Retinal pigment epithelial cell (primary cell): ENCODE measurements around the gene EIF3B.
"Not testable (repeated sequence)": the region's sequence is repeated elsewhere in the genome, so short reads cannot be mapped to it uniquely, and the experiment has no call there.

Experiments used
- DNase-seq: peaks from one replicate; pipeline ENCODE4 v3.0.0-alpha.2; 2010; ENCODE audit warnings: low read depth
- H3K4me3 ChIP-seq: 2 replicates; pipeline ENCODE4 v1.5.1; 2011; ENCODE audit warnings: mild to moderate bottlenecking, low read length, control low read depth, moderate library complexity
- TF ChIP-seq, protein P1 (sequence below): conservative IDR thresholded peaks from 2 replicates; pipeline ENCODE4 v1.5.1; 2011; ENCODE audit warnings: low read depth, low read length, control low read depth, inconsistent platforms

EIF3B gene

DNA sequence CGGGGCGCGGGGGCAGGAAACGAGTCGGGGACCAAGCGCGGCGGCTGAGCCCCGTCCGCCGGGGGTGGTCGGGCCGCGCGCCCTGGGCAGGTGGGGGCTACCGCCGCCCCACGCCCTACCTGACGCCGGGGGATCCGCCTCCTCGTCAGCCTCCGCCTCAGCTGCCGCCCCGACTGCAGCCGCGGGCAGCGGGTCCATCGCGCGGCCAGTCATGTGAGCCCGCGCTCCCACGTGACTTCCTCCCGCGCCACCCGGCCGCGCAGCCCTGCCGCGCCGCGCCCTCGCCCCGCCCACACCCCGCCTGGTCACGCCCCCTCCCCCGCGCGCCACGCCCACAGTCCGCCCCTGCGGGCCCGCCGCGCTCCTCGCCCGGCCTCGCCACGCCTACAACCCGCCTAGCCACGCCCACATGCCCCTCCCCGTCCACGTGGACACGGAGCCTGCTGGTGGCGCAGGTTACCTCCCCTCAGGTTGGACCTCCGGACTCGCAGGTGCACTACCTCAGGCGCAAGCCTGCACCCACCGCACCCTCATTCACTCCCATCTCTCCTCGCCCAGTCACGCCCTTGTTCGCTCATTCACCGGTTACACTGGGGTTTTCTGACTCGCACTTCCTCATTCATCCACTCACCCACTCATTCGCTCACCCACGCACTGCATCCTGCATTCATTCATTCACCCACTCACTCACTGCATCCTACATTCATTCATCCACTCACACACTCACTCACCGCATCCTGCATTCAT, 40.2 kb upstream of the EIF3B start, which contains the start of gene SNX8:
Gene SNX8 (minus strand): TSS at position 233 of the 747 bp plus-strand sequence. CDS start 20 bp downstream, at position 213.
- TF ChIP-seq, protein P1, sequence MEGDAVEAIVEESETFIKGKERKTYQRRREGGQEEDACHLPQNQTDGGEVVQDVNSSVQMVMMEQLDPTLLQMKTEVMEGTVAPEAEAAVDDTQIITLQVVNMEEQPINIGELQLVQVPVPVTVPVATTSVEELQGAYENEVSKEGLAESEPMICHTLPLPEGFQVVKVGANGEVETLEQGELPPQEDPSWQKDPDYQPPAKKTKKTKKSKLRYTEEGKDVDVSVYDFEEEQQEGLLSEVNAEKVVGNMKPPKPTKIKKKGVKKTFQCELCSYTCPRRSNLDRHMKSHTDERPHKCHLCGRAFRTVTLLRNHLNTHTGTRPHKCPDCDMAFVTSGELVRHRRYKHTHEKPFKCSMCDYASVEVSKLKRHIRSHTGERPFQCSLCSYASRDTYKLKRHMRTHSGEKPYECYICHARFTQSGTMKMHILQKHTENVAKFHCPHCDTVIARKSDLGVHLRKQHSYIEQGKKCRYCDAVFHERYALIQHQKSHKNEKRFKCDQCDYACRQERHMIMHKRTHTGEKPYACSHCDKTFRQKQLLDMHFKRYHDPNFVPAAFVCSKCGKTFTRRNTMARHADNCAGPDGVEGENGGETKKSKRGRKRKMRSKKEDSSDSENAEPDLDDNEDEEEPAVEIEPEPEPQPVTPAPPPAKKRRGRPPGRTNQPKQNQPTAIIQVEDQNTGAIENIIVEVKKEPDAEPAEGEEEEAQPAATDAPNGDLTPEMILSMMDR = no peak
- DNase-seq = peak; percentile 27
- H3K4me3 ChIP-seq = peak within 1 kb of the TSS; percentile 80

DNA sequence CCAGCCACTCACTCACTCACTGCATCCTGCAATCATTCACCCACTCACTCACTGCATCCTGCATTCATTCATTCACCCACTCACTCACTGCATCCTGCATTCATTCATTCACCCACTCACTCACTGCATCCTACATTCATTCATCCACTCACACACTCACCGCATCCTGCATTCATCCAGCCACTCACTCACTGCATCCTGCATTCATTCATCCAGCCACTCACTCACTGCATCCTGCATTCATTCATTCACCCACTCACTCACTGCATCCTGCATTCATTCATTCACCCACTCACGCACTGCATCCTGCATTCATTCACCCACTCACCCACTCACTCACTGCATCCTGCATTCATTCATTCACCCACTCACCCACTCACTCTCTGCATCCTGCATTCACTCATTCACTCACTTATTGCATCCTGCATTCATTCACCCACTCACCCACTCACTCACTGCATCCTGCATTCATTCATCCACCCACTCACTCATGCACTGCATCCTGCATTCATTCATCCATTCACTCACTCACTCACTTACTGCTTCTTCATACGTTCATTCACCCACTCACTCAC, 39.6 kb upstream of the EIF3B start:
- H3K4me3 ChIP-seq = peak overlapping the region; percentile 54
- not testable (repeated sequence) for DNase-seq

DNA sequence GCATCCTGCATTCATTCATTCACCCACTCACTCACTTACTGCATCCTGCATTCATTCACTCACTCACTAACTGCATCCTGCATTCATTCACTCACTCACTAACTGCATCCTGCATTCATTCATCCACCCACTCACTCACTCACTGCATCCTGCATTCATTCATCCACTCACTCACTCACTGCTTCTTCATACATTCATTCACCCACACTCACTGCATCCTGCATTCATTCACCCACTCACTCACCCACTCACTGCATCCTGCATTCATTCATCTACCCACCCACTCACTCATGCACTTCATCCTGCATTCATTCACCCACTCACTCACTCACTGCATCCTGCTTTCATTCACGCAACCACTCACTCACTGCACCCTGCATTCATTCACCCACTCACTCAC, 38.8 kb upstream of the EIF3B start:
- H3K4me3 ChIP-seq = no peak overlapping the region
- DNase-seq = no peak
- TF ChIP-seq, protein P1 = no peak

DNA sequence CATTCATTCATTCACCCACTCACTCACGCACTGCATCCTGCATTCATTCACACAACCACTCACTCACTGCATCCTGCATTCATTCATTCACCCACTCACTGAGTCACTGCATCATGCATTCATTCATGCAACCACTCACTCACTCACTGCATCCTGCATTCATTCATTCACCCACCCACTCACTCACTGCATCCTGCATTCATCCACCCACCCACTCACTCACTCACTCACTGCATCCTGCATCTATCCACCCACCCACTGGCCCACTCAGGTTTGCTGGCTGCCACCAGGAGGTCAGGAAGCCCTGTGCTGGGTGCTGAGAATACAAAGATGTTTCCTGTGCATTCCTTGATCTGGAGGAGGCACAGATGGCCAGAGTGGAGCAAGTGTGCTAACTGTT, 38.0 kb upstream of the EIF3B start:
- TF ChIP-seq, protein P1 = no peak
- no peak for DNase-seq
- no peak overlapping the region for H3K4me3 ChIP-seq

DNA sequence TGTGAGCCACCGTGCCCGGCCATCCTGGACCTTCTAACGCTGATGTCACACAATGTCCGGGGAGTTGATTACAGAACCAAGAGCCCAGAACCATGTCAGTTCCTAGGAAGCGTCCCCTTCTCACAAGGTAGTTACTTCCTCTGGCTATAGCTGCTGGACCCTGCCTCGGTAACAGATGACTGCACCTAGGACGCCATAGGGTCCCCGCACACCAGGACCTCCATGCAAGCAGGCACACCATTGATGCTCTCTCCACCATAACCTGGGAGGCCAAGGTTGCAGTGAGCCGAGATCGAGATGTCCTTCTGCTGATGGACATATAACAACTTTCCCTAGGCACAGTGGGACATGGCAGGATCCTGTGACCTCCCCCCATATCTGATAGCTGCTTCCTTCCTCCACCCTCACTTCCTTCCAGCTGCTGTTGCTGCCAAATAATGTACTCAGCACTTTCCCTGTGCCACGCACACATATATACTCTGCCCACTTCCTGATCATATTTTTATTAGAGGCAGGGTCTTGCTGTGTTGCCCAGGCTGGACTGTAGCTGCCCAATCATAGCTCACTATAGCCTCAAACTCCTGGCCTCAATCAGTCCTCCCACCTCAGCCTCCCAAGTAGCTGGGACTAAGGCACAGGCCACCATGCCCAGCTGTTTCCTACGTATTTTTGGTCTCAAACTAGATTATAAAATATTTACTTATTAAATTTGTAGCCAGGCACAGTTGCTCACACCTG, 36.9 kb upstream of the EIF3B start:
- H3K4me3 ChIP-seq = no peak overlapping the region
- no peak for DNase-seq
- TF ChIP-seq, protein P1 = no peak

DNA sequence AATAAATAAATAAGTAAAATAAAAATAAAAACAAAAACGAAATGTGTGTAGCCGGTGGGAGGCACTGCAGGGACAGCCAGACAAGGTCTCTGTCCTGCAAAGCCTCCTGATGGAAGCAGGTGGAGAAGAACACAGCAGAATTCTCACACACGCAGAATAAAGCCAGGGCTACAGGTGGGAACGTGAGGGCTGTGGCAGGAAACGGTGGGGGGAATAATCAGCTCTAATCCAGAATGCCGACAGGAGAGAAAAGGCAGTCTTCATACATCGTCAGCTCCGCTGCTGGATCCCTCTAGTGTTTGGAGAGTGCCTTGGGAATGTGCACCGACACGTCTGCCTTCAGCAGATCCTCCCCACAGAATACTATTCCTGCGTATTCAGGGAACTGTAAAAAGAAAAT, 33.6 kb upstream of the EIF3B start:
- DNase-seq = no peak
- H3K4me3 ChIP-seq = no peak overlapping the region

DNA sequence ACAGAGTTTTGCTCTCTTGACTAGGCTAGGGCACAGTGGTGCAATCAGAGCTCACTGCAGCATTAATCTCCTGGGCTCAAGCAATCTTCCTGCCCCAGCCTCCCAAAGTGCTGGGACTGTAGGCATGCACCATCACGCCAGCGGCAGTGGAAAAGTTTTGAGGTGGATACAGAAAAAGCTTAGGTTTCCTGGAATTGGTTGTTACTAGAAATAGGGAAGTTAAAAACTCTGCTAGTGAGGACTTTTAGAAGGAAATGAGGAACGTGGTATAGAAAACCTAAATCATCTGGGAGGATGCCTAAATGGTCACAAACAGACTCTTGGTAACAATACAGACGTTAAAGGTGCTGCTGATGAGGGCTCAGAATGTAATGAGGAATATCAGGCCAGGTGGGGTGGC, 29.5 kb upstream of the EIF3B start:
- no peak overlapping the region for H3K4me3 ChIP-seq
- TF ChIP-seq, protein P1 = no peak
- DNase-seq = no peak

More for the DNA sequence above, 33.6 kb upstream of the EIF3B start:
- TF ChIP-seq, protein P1 = peak; percentile 32
